HG03439 (cell line): Measurements from ENCODE around the gene TMEFF2.

Experiments used
- ATAC-seq: cut with Tn5 transposase; IDR thresholded peaks from one replicate; pipeline ENCODE4 v1.9.1; 2021; ENCODE audit warnings: mild to moderate bottlenecking, moderate library complexity; ENCODE audit not compliant: unreplicated experiment

Gene TMEFF2

GRCh38 chr2:192070099-192070498, 124.6 kb downstream of the TMEFF2 start:
- ATAC-seq = no peak

- ATAC-seq = no peak
Measured at GRCh38 chr2:192069417-192069816, 125.3 kb downstream of the TMEFF2 start.

- ATAC-seq = no peak
Measured at GRCh38 chr2:192068966-192069365, 125.8 kb downstream of the TMEFF2 start.

- no peak for ATAC-seq
Measured at GRCh38 chr2:192067631-192068030, 127.1 kb downstream of the TMEFF2 start.

- no peak for ATAC-seq
Measured at GRCh38 chr2:192064459-192064858, 130.3 kb downstream of the TMEFF2 start.

GRCh38 chr2:192060161-192060560, 134.6 kb downstream of the TMEFF2 start:
- ATAC-seq = no peak

- no peak for ATAC-seq
Measured at GRCh38 chr2:192059266-192059665, 135.5 kb downstream of the TMEFF2 start.

GRCh38 chr2:192053921-192054320, 140.8 kb downstream of the TMEFF2 start:
- no peak for ATAC-seq

GRCh38 chr2:192051533-192051932, 143.2 kb downstream of the TMEFF2 start:
- no peak for ATAC-seq

GRCh38 chr2:192049362-192049761, 145.4 kb downstream of the TMEFF2 start:
- ATAC-seq = no peak

GRCh38 chr2:192047315-192048107, 147.2 kb downstream of the TMEFF2 start:
- ATAC-seq = no peak

- ATAC-seq = no peak
Measured at GRCh38 chr2:192044496-192044895, 150.2 kb downstream of the TMEFF2 start.

GRCh38 chr2:192043216-192043870, 151.4 kb downstream of the TMEFF2 start:
- no peak for ATAC-seq

GRCh38 chr2:192042126-192042525, 152.6 kb downstream of the TMEFF2 start:
- ATAC-seq = no peak

- no peak for ATAC-seq
Measured at GRCh38 chr2:192038110-192038509, 156.6 kb downstream of the TMEFF2 start.

- ATAC-seq = no peak
Measured at GRCh38 chr2:192035731-192036442, 158.8 kb downstream of the TMEFF2 start.

- ATAC-seq = no peak
Measured at GRCh38 chr2:192030856-192031255, 163.9 kb downstream of the TMEFF2 start.

- ATAC-seq = no peak
Measured at GRCh38 chr2:192030289-192030688, 164.4 kb downstream of the TMEFF2 start.

GRCh38 chr2:192029089-192029488, 165.6 kb downstream of the TMEFF2 start:
- no peak for ATAC-seq

- ATAC-seq = no peak
Measured at GRCh38 chr2:192026825-192027120, 168.0 kb downstream of the TMEFF2 start.

GRCh38 chr2:192026059-192026824, 168.5 kb downstream of the TMEFF2 start:
- ATAC-seq = no peak
